Liver (tissue), 9 donors: ENCODE data around the gene EEA1. TPM values are rescaled to one million over a fixed set of nuclear protein-coding genes. Genes with fewer than 3 reads are reported as not detected.

ENCODE experiments used
- DNase-seq: peaks from one replicate; pipeline ENCODE4 v3.0.0-alpha.2; 2017; ENCODE audit warnings: low spot score
- H3K27ac ChIP-seq, 2 donors: one replicate each; pipeline ENCODE4 v1.7.0; 2013; ENCODE audit warnings: inconsistent platforms in 2 of 2, low read length in 2 of 2, control low read depth in 1 of 2, low read depth in 1 of 2, mild to moderate bottlenecking in 1 of 2
- H3K27me3 ChIP-seq, 4 donors: one replicate each; pipeline versions ENCODE4 v1.6.1 to v1.7.0; 2013; ENCODE audit warnings: low read length in 3 of 4, inconsistent platforms in 1 of 4, mild to moderate bottlenecking in 1 of 4, moderate library complexity in 1 of 4; ENCODE audit not compliant: control insufficient read depth in 4 of 4, insufficient read depth in 4 of 4
- H3K36me3 ChIP-seq, 4 donors: one replicate each; pipeline versions ENCODE4 v1.6.1 to v1.7.0; 2013; ENCODE audit warnings: low read length in 3 of 4, mild to moderate bottlenecking in 3 of 4, low read depth in 1 of 4, moderate library complexity in 1 of 4; ENCODE audit not compliant: control insufficient read depth in 4 of 4, insufficient read depth in 3 of 4
- H3K4me1 ChIP-seq, 4 donors: one replicate each; pipeline versions ENCODE4 v1.6.1 to v1.7.0; 2013; ENCODE audit warnings: low read length in 3 of 4, mild to moderate bottlenecking in 3 of 4, moderate library complexity in 1 of 4; ENCODE audit not compliant: control insufficient read depth in 4 of 4, insufficient read depth in 4 of 4
- H3K4me3 ChIP-seq, 3 donors: one replicate each; pipeline versions ENCODE4 v1.6.1 to v1.7.0; 2013; ENCODE audit warnings: low read length in 3 of 3, control low read depth in 1 of 3, low read depth in 1 of 3, mild to moderate bottlenecking in 1 of 3
- H3K9ac ChIP-seq, 2 donors: one replicate each; pipeline ENCODE4 v1.7.0; 2013; ENCODE audit warnings: low read length in 2 of 2, mild to moderate bottlenecking in 2 of 2, moderate library complexity in 2 of 2, control low read depth in 1 of 2, low read depth in 1 of 2
- H3K9me3 ChIP-seq, 4 donors: one replicate each; pipeline versions ENCODE4 v1.6.1 to v1.7.0; 2013; ENCODE audit warnings: low read length in 3 of 4; ENCODE audit not compliant: control insufficient read depth in 4 of 4
- ATF3 ChIP-seq: IDR thresholded peaks from 2 replicates; pipeline ENCODE4 v1.6.1; 2016; ENCODE audit warnings: antibody characterized with exemption
- CTCF ChIP-seq: fragments of 150-350 bp; IDR thresholded peaks from 2 replicates; pipeline ENCODE4 v1.5.1; 2017; ENCODE audit warnings: improper control_type of control experiment, low read depth, low read length; ENCODE audit not compliant: missing input control
- EGR1 ChIP-seq, 2 donors: IDR thresholded peaks; 2 replicates each; pipeline ENCODE4 v1.6.1; 2016 to 2018; ENCODE audit warnings: antibody characterized with exemption in 2 of 2, low read depth in 2 of 2
- FOXA1 ChIP-seq: IDR thresholded peaks from 2 replicates; pipeline ENCODE4 v1.6.1; 2016; ENCODE audit warnings: antibody characterized with exemption
- HNF4A ChIP-seq, 2 donors: conservative IDR thresholded peaks; 2 replicates each; pipeline ENCODE4 v1.6.1; 2016; ENCODE audit warnings: antibody characterized with exemption in 2 of 2, mild to moderate bottlenecking in 2 of 2
- HNF4G ChIP-seq: IDR thresholded peaks from 2 replicates; pipeline ENCODE4 v1.6.1; 2016; ENCODE audit warnings: antibody characterized with exemption
- JUND ChIP-seq, 2 donors: IDR thresholded peaks; 2 replicates each; pipeline ENCODE4 v1.6.1; 2016; ENCODE audit warnings: antibody characterized with exemption in 2 of 2
- MAX ChIP-seq: IDR thresholded peaks from 2 replicates; pipeline ENCODE4 v1.6.1; 2016; ENCODE audit warnings: antibody characterized with exemption
- NR2F2 ChIP-seq: IDR thresholded peaks from 2 replicates; pipeline ENCODE4 v1.6.1; 2016; ENCODE audit warnings: antibody characterized with exemption
- RAD21 ChIP-seq, 2 donors: IDR thresholded peaks; 2 replicates each; pipeline ENCODE4 v1.6.1; 2016; ENCODE audit warnings: antibody characterized with exemption in 2 of 2, mild to moderate bottlenecking in 2 of 2
- REST ChIP-seq: IDR thresholded peaks from 2 replicates; pipeline ENCODE4 v1.6.1; 2016; ENCODE audit warnings: antibody characterized with exemption, mild to moderate bottlenecking
- RXRA ChIP-seq, 2 donors: IDR thresholded peaks; 2 replicates each; pipeline ENCODE4 v1.6.1; 2017 to 2018; ENCODE audit warnings: antibody characterized with exemption in 2 of 2, mild to moderate bottlenecking in 1 of 2
- SP1 ChIP-seq: IDR thresholded peaks from 2 replicates; pipeline ENCODE4 v1.6.1; 2018; ENCODE audit warnings: antibody characterized with exemption, mild to moderate bottlenecking
- TAF1 ChIP-seq: conservative IDR thresholded peaks from 2 replicates; pipeline ENCODE4 v1.6.1; 2016; ENCODE audit warnings: antibody characterized with exemption, mild to moderate bottlenecking
- YY1 ChIP-seq: IDR thresholded peaks from 2 replicates; pipeline ENCODE4 v1.6.1; 2016; ENCODE audit warnings: antibody characterized with exemption, mild to moderate bottlenecking
- WGBS: extraction: QIAGEN DNeasy Blood & Tissue Kit; methylation state at CpG from one replicate; pipeline ENCODE4 v1.1.7; 2013; 5-methylcytosine and 5-hydroxymethylcytosine counted together
- polyA plus RNA-seq, 2 donors: library from polyadenylated mRNA; stranded (reverse) in 1 of 2; unstranded in 1 of 2; fragments of 200-250 nt in 1 of 2; fragments of >200 nt in 1 of 2; fragmentation: Nextera tagmentation in 1 of 2; extraction: Ambion mirVana in 1 of 2; gene quantifications; one replicate each; pipeline versions ENCODE4 v1.2.1 to v1.2.3, GENCODE V29; 2013 to 2015
- total RNA-seq, 2 donors: library from RNA; depleted of rRNA; stranded (reverse); fragments of >200 nt; gene quantifications; one replicate each; pipeline ENCODE4 v1.2.3, GENCODE V29; 2014
- donor health status: healthy.
- donor health status: healthy.
- donor health status: healthy.
- donor health status: healthy.
- donor health status: healthy.

Gene EEA1
- total and polyA plus RNA-seq, 4 donors = 2.5 to 15.8 (median 9.1) TPM

GRCh38 chr12:92771001-92771400 lies 158.1 kb downstream of the EEA1 start:
- Histone ChIP-seq H3K9me3 (no peaks in the 10 kb centered on the region), H3K9ac (no peak overlapping the region), H3K36me3 (peaks cover 0 to 4% (median 0%) of the 10 kb centered on the region in 4 donors), H3K4me3 (no peak overlapping the region), H3K27ac (no peak overlapping the region), H3K27me3 (no peaks in the 10 kb centered on the region), H3K4me1 (peaks cover 0 to 14% (median 8%) of the 10 kb centered on the region in 4 donors)
- TF ChIP-seq HNF4A (conservative IDR thresholded peaks at IDR 0.05) (no peak), CTCF (no peak), REST (no peak), TAF1 (no peak), RXRA (IDR thresholded peaks at IDR 0.05) (no peak), FOXA1 (no peak), MAX (no peak), RAD21 (IDR thresholded peaks at IDR 0.05) (no peak), EGR1 (IDR thresholded peaks at IDR 0.05; ENCODE audit: low read depth in 2 of 2) (no peak), YY1 (no peak), NR2F2 (no peak), ATF3 (no peak), SP1 (no peak), JUND (IDR thresholded peaks at IDR 0.05) (no peak)
- WGBS = 9% methylated on average over 1 of the region's 1 CpG
- no peak for DNase-seq

GRCh38 chr12:92769124-92769901 lies 159.8 kb downstream of the EEA1 start:
- Histone ChIP-seq H3K27me3 (no peaks in the 10 kb centered on the region), H3K9ac (no peak overlapping the region), H3K4me1 (peaks cover 0 to 15% (median 9%) of the 10 kb centered on the region in 4 donors), H3K4me3 (no peak overlapping the region), H3K9me3 (no peaks in the 10 kb centered on the region), H3K27ac (no peak overlapping the region), H3K36me3 (no peaks in the 10 kb centered on the region)
- WGBS = 80% methylated on average over 4 of the region's 4 CpGs
- TF ChIP-seq TAF1 (no peak), ATF3 (no peak), JUND (IDR thresholded peaks at IDR 0.05) (no peak), HNF4G (no peak), NR2F2 (no peak), REST (no peak), EGR1 (IDR thresholded peaks at IDR 0.05; ENCODE audit: low read depth in 2 of 2) (no peak), SP1 (peak; percentile 13), MAX (no peak), FOXA1 (no peak), HNF4A (conservative IDR thresholded peaks at IDR 0.05) (peak in 1 of 2 donors; percentile 27), RXRA (IDR thresholded peaks at IDR 0.05) (peak; percentile 33 to 66)
- DNase-seq = no peak
